CD4-positive, alpha-beta T cell treated with Interleukin-15 for 1 hour (primary cell): Measurements from ENCODE around the gene CFL1.

ENCODE experiments used
- DNase-seq: peaks from one replicate; pipeline ENCODE4 v3.0.0-alpha.2; 2020

The CFL1 gene

GRCh38 chr11:65869643-65870306, 11.8 kb upstream of the CFL1 start:
- DNase-seq, result no peak

GRCh38 chr11:65868907-65869306, 10.9 kb upstream of the CFL1 start:
- no peak for DNase-seq

GRCh38 chr11:65868076-65868667, 10.2 kb upstream of the CFL1 start:
- no peak for DNase-seq

GRCh38 chr11:65867284-65868071, 9.5 kb upstream of the CFL1 start:
- DNase-seq, result no peak

GRCh38 chr11:65866509-65867283, 8.7 kb upstream of the CFL1 start:
- DNase-seq, result no peak

- DNase-seq, result no peak
Observed at GRCh38 chr11:65865550-65866172, 7.7 kb upstream of the CFL1 start.

- DNase-seq, result no peak
Observed at GRCh38 chr11:65864706-65865471, 6.9 kb upstream of the CFL1 start.

GRCh38 chr11:65863889-65864705, 6.1 kb upstream of the CFL1 start:
- DNase-seq, result no peak

GRCh38 chr11:65862941-65863888, 5.2 kb upstream of the CFL1 start:
- DNase-seq, result no peak

GRCh38 chr11:65862191-65862735, 4.3 kb upstream of the CFL1 start:
- no peak for DNase-seq

GRCh38 chr11:65861533-65862183, 3.7 kb upstream of the CFL1 start:
- no peak for DNase-seq

GRCh38 chr11:65861165-65861505, 3.2 kb upstream of the CFL1 start:
- no peak for DNase-seq

GRCh38 chr11:65860278-65861164, 2.5 kb upstream of the CFL1 start, which contains the start of gene MUS81:
TSS of gene MUS81 (plus strand) at chr11:65860433. CDS start at chr11:65860754, 321 bp downstream.
- peak; percentile 94 for DNase-seq

- no peak for DNase-seq
Observed at GRCh38 chr11:65859812-65860277, 1.9 kb upstream of the CFL1 start.

- DNase-seq, result peak; percentile 98
Observed at GRCh38 chr11:65859095-65859811, 1.3 kb upstream of the CFL1 start.

- DNase-seq, result no peak
Observed at GRCh38 chr11:65858681-65859087, 704 bp upstream of the CFL1 start.

GRCh38 chr11:65857500-65857852, 504 bp downstream of the CFL1 start:
- DNase-seq, result peak; percentile 29
